ENCODE data around the gene COMT. TPM values are rescaled to one million over a fixed set of nuclear protein-coding genes. Genes with fewer than 3 reads are reported as not detected.

Gene COMT
- total RNA-seq (ENCODE audit: low replicate concordance) = 120 and 151 TPM in 2 replicates

DNA sequence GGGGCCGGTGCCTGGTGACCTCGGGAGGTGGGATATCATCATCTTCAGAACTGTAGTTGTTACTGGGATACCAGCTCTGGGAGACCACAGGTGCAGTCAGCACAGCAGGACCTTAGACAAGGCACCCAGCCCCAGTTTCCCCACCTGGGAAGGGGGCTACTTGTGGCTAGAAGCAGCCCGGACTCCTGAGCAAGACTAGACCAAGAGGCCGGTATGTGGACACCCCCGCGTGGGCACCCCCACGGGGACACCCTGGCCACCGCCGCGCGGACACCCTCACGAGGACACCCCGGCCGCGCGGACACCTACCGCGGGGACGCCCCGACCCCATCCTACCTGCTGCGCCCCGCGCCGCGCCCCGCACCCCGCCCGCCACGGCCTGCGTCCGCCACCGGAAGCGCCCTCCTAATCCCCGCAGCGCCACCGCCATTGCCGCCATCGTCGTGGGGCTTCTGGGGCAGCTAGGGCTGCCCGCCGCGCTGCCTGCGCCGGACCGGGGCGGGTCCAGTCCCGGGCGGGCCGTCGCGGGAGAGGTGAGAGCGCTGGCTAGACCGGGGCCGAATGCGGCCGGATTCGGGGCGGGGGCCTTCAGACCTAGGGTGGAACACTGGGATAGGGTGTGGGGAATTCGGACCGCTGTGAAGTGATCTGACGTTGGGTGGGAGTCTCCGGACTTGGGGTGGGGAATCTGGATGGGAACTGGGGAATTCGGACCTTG, at the start of gene COMT, which contains the start of gene TXNRD2:
COMT (plus strand) TSS at position 408 of the 718 bp plus-strand sequence. CDS start 20,755 bp downstream, outside the sequence.
TXNRD2 (minus strand) TSS at position 454 of the 718 bp plus-strand sequence; CDS start at position 439, 15 bp downstream.
- DNase-seq (ENCODE audit: low read depth) = peak; percentile 51
- peak within 1 kb of the TSS; percentile 96 for H3K4me3 ChIP-seq (ENCODE audit: low read depth, low read length)
- TF ChIP-seq, protein P1, sequence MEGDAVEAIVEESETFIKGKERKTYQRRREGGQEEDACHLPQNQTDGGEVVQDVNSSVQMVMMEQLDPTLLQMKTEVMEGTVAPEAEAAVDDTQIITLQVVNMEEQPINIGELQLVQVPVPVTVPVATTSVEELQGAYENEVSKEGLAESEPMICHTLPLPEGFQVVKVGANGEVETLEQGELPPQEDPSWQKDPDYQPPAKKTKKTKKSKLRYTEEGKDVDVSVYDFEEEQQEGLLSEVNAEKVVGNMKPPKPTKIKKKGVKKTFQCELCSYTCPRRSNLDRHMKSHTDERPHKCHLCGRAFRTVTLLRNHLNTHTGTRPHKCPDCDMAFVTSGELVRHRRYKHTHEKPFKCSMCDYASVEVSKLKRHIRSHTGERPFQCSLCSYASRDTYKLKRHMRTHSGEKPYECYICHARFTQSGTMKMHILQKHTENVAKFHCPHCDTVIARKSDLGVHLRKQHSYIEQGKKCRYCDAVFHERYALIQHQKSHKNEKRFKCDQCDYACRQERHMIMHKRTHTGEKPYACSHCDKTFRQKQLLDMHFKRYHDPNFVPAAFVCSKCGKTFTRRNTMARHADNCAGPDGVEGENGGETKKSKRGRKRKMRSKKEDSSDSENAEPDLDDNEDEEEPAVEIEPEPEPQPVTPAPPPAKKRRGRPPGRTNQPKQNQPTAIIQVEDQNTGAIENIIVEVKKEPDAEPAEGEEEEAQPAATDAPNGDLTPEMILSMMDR (IDR thresholded peaks at IDR 0.05; ENCODE audit: insufficient read depth, low read length) = no peak

DNA sequence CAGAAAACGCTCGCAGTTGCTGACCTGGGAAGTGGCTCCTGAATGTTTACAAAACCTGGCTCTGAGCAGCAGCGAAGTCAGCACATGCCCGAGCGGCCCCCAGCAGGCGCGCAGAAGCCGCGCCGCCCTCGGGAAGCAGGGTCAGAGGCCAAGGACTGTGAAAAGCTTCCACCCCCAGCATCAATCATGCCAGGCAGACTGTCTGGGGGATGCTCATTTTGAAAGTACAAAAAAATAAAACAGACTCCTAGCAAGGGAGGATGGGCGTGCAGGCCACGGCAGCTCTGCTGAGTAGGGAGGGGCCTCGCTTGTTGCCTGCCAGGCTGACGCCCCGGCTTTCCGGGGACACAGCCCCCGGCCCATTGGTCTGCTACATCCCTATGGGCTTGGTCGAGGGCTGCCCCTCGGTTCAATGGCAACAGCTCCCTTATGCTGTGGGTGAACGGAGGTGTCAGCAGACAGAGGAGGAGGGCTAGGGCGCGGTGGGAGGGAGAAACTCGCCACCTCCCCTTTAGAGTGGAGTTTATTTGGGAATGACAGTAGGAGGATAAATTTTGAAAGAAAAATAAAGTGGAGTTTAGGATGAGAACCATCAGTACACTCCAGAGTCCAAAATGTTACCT, 49.2 kb upstream of the COMT start:
- H3K4me3 ChIP-seq (ENCODE audit: low read depth, low read length) = no peak overlapping the region
- TF ChIP-seq, protein P1 (IDR thresholded peaks at IDR 0.05; ENCODE audit: insufficient read depth, low read length) = no peak
- no peak for DNase-seq (ENCODE audit: low read depth)

DNA sequence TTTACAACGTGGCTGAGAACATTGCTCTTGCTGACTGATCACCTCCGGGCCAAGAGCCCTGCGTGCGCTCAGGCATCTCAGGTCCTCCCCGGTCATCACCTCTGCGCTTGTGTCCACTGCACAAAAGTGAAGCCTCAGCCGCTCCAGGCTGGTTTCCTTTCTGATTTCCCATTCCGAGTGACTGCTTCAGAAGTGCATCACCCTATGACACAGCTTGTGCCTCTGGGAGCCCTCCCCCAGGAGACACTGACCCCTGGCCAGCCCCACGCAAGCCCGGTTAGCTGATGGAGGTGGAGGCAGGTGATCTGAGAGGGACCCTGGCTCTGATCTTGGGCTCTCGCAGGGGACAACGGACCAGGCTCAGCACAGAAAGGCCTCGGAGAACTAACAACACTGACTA, 48.6 kb upstream of the COMT start:
- TF ChIP-seq, protein P1 (IDR thresholded peaks at IDR 0.05; ENCODE audit: insufficient read depth, low read length) = no peak
- H3K4me3 ChIP-seq (ENCODE audit: low read depth, low read length) = no peak overlapping the region
- DNase-seq (ENCODE audit: low read depth) = no peak

DNA sequence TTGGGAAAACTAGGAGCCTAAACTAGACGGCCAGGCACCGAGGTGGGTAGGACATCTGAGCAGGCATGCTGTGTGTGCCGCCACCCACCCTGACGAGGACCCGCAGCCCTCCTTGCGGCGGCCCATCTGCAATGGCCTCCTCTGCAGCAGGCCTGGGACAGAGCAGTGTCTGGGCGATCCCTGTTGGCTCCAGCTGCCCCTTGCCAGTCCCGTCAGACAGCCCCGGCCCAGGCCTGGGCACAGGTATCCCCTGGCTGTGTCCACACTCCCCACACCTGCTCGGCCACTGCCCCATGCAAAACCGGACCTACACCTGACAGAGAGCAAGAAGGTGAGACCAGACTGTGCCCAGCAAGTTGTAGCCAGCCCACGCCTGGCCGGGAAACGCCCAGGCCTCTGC, 48.2 kb upstream of the COMT start:
- no peak for DNase-seq (ENCODE audit: low read depth)
- TF ChIP-seq, protein P1 (IDR thresholded peaks at IDR 0.05; ENCODE audit: insufficient read depth, low read length) = no peak
- no peak overlapping the region for H3K4me3 ChIP-seq (ENCODE audit: low read depth, low read length)

DNA sequence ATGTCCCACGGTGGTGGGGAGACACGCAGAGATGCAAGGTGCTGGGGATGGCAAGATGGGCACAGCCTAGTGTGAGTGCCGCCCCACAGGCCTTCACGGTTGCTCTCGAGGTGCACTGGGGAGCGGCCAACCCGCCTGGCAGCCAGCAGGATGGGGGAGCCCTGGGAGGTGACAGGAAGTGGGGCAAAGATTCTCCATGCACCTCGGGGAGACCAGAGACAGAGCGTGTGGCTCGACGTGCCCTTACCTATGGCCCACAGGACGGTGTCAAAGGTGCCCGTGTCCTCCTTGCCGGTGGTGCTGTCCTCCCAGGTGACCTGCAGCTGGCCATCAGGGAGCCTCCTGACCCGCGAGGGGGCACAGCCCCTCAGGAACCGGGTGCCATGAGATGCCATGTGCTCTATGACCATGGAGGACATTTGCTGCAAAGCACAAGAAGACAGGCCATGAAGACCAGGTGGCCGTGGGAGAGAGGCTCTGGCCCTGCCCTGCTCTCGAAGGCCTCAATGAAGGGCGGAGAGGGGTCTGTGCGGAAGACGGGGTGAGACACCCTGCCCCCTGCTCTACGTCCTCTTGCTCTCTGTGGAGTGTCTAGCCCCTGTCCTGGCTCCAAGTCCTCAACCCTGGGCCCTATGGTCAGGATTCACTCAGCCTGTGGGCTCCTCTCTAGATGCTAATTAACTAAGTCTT, 46.3 kb upstream of the COMT start:
- TF ChIP-seq, protein P1 (IDR thresholded peaks at IDR 0.05; ENCODE audit: insufficient read depth, low read length) = no peak
- no peak for DNase-seq (ENCODE audit: low read depth)
- H3K4me3 ChIP-seq (ENCODE audit: low read depth, low read length) = no peak overlapping the region

DNA sequence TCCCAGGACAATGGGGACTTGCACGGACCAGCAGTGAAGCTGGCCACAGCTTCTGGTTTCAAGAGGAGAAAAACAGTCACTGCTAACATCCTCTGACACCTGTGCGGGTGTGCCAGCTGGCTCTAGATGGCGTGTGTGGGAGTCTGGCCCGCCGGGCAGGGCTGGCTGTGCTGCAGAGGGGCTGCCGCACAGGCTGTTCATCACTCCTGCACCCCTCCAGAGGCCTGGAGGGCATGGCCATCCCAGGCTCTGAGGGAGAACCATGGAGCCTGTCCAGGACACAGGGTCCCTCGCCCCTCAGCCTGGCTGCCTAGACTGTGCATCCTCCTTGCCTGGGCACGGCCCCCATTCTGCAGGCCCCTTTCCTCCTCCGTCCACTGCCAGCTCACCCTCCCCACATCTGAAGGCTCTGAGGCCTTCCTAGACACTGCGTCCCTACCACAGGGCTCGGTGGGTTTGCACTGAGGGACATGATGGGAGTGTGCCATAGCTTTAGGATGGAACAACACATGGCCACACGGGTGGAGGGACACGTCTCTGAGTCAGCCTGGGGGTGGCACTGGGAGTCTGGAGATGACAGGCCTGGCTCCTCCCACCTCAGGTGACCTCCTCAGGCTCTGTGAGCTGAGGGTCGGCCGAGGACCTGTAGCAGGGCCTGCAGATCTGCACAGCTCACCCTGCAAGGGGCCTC, 44.8 kb upstream of the COMT start:
- no peak overlapping the region for H3K4me3 ChIP-seq (ENCODE audit: low read depth, low read length)
- DNase-seq (ENCODE audit: low read depth) = no peak
- TF ChIP-seq, protein P1 (IDR thresholded peaks at IDR 0.05; ENCODE audit: insufficient read depth, low read length) = no peak
